HEK293 (cell line): Measurements from ENCODE around the gene COL25A1.

Experiments used
- KLF16 ChIP-seq: fragments of 450-650 bp; formaldehyde crosslinking; IDR thresholded peaks from 2 replicates; pipeline ENCODE4 v1.5.1; 2017; ENCODE audit warnings: missing biosample characterization, missing genetic modification characterization
- YY1 ChIP-seq: fragments of 450-650 bp; formaldehyde crosslinking; IDR thresholded peaks from 2 replicates; pipeline ENCODE4 v1.5.1; 2018; ENCODE audit warnings: missing biosample characterization, missing genetic modification characterization
- TF ChIP-seq, protein P1 (sequence below): fragments of 450-650 bp; formaldehyde crosslinking; IDR thresholded peaks from 2 replicates; pipeline ENCODE4 v1.5.1; 2016; ENCODE audit warnings: missing biosample characterization, missing genetic modification characterization, borderline replicate concordance
- TF ChIP-seq, protein P2 (sequence below): fragments of 450-650 bp; formaldehyde crosslinking; IDR thresholded peaks from 2 replicates; pipeline ENCODE4 v1.5.1; 2016; ENCODE audit warnings: missing biosample characterization, missing genetic modification characterization, low read depth
- TF ChIP-seq, protein P3 (sequence below): fragments of 450-650 bp; formaldehyde crosslinking; IDR thresholded peaks from 2 replicates; pipeline ENCODE4 v1.5.1; 2016; ENCODE audit warnings: missing biosample characterization, missing genetic modification characterization
- TF ChIP-seq, protein P4 (sequence below): fragments of 450-650 bp; formaldehyde crosslinking; IDR thresholded peaks from 2 replicates; pipeline ENCODE4 v1.5.1; 2016; ENCODE audit warnings: missing biosample characterization, missing genetic modification characterization

DNA sequence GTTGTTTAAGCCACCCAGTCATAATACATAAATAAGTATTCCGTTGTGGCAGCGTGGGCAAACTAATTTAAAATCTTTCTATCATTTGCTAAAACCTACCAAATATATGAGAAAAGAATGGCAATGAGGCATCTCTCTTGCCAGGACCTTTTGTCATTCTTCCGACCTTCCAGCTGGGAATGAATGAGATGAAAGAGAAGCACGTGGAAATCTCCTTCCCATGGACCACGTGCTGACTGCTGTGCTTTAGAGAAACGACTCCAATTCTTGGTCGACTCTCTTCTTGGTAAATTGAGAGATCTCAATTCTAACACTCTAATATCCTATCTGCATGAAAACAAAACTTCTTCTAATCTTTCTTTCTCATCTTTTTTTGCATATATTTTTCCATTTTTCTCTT is 116.5 kb downstream of the COL25A1 start:
- TF ChIP-seq KLF16 (tag by site-specific recombination) (no peak), YY1 (tag by site-specific recombination) (no peak)
- TF ChIP-seq, protein P1, sequence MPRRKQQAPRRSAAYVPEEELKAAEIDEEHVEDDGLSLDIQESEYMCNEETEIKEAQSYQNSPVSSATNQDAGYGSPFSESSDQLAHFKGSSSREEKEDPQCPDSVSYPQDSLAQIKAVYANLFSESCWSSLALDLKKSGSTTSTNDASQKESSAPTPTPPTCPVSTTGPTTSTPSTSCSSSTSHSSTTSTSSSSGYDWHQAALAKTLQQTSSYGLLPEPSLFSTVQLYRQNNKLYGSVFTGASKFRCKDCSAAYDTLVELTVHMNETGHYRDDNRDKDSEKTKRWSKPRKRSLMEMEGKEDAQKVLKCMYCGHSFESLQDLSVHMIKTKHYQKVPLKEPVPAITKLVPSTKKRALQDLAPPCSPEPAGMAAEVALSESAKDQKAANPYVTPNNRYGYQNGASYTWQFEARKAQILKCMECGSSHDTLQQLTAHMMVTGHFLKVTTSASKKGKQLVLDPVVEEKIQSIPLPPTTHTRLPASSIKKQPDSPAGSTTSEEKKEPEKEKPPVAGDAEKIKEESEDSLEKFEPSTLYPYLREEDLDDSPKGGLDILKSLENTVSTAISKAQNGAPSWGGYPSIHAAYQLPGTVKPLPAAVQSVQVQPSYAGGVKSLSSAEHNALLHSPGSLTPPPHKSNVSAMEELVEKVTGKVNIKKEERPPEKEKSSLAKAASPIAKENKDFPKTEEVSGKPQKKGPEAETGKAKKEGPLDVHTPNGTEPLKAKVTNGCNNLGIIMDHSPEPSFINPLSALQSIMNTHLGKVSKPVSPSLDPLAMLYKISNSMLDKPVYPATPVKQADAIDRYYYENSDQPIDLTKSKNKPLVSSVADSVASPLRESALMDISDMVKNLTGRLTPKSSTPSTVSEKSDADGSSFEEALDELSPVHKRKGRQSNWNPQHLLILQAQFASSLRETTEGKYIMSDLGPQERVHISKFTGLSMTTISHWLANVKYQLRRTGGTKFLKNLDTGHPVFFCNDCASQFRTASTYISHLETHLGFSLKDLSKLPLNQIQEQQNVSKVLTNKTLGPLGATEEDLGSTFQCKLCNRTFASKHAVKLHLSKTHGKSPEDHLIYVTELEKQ (tag by site-specific recombination), result no peak
- TF ChIP-seq, protein P2, sequence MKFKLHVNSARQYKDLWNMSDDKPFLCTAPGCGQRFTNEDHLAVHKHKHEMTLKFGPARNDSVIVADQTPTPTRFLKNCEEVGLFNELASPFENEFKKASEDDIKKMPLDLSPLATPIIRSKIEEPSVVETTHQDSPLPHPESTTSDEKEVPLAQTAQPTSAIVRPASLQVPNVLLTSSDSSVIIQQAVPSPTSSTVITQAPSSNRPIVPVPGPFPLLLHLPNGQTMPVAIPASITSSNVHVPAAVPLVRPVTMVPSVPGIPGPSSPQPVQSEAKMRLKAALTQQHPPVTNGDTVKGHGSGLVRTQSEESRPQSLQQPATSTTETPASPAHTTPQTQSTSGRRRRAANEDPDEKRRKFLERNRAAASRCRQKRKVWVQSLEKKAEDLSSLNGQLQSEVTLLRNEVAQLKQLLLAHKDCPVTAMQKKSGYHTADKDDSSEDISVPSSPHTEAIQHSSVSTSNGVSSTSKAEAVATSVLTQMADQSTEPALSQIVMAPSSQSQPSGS (tag by site-specific recombination), result no peak
- TF ChIP-seq, protein P3, sequence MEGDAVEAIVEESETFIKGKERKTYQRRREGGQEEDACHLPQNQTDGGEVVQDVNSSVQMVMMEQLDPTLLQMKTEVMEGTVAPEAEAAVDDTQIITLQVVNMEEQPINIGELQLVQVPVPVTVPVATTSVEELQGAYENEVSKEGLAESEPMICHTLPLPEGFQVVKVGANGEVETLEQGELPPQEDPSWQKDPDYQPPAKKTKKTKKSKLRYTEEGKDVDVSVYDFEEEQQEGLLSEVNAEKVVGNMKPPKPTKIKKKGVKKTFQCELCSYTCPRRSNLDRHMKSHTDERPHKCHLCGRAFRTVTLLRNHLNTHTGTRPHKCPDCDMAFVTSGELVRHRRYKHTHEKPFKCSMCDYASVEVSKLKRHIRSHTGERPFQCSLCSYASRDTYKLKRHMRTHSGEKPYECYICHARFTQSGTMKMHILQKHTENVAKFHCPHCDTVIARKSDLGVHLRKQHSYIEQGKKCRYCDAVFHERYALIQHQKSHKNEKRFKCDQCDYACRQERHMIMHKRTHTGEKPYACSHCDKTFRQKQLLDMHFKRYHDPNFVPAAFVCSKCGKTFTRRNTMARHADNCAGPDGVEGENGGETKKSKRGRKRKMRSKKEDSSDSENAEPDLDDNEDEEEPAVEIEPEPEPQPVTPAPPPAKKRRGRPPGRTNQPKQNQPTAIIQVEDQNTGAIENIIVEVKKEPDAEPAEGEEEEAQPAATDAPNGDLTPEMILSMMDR, result no peak
- TF ChIP-seq, protein P4, sequence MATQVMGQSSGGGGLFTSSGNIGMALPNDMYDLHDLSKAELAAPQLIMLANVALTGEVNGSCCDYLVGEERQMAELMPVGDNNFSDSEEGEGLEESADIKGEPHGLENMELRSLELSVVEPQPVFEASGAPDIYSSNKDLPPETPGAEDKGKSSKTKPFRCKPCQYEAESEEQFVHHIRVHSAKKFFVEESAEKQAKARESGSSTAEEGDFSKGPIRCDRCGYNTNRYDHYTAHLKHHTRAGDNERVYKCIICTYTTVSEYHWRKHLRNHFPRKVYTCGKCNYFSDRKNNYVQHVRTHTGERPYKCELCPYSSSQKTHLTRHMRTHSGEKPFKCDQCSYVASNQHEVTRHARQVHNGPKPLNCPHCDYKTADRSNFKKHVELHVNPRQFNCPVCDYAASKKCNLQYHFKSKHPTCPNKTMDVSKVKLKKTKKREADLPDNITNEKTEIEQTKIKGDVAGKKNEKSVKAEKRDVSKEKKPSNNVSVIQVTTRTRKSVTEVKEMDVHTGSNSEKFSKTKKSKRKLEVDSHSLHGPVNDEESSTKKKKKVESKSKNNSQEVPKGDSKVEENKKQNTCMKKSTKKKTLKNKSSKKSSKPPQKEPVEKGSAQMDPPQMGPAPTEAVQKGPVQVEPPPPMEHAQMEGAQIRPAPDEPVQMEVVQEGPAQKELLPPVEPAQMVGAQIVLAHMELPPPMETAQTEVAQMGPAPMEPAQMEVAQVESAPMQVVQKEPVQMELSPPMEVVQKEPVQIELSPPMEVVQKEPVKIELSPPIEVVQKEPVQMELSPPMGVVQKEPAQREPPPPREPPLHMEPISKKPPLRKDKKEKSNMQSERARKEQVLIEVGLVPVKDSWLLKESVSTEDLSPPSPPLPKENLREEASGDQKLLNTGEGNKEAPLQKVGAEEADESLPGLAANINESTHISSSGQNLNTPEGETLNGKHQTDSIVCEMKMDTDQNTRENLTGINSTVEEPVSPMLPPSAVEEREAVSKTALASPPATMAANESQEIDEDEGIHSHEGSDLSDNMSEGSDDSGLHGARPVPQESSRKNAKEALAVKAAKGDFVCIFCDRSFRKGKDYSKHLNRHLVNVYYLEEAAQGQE, result no peak
